Fibroblast of villous mesenchyme (primary cell): ENCODE measurements around the gene RAMP3. TPM values are rescaled to one million over a fixed set of nuclear protein-coding genes. Genes with fewer than 3 reads are reported as not detected.

ENCODE experiments used
- DNase-seq: peaks from one replicate; pipeline ENCODE4 v3.0.0-alpha.2; 2010; ENCODE audit warnings: low read depth
- H3K4me3 ChIP-seq: 2 replicates; pipeline ENCODE4 v1.5.1; 2011; ENCODE audit warnings: low read depth, mild to moderate bottlenecking, low read length
- CTCF ChIP-seq: IDR thresholded peaks from 2 replicates; pipeline ENCODE4 v1.5.1; 2012; ENCODE audit warnings: low read depth, mild to moderate bottlenecking, low read length; ENCODE audit not compliant: insufficient read depth
- total RNA-seq: library from RNA; depleted of rRNA; stranded (reverse); fragments of >200 nt; gene quantifications from 2 replicates; pipeline ENCODE4 v1.2.3, GENCODE V29; 2012

RAMP3 gene
- total RNA-seq, 1 donor, result not detected

- TF ChIP-seq CTCF, result no peak
- H3K4me3 ChIP-seq, result no peak overlapping the region
- no peak for DNase-seq
These were observed 40.0 kb upstream of the RAMP3 start for GRCh38 chr7:45117582-45117981.

GRCh38 chr7:45118292-45118691 is 39.3 kb upstream of the RAMP3 start:
- no peak overlapping the region for H3K4me3 ChIP-seq
- TF ChIP-seq CTCF, result no peak
- no peak for DNase-seq

- DNase-seq, result no peak
- H3K4me3 ChIP-seq, result no peak overlapping the region
- no peak for TF ChIP-seq CTCF
These were observed 38.7 kb upstream of the RAMP3 start for GRCh38 chr7:45118889-45119331.

- no peak for TF ChIP-seq CTCF
- no peak for DNase-seq
- no peak overlapping the region for H3K4me3 ChIP-seq
These were observed 38.0 kb upstream of the RAMP3 start for GRCh38 chr7:45119550-45119949.

GRCh38 chr7:45122975-45123860 is 34.4 kb upstream of the RAMP3 start:
- no peak for TF ChIP-seq CTCF
- DNase-seq, result no peak
- H3K4me3 ChIP-seq, result no peak overlapping the region

GRCh38 chr7:45123913-45124710 is 33.5 kb upstream of the RAMP3 start:
- DNase-seq, result no peak
- no peak for TF ChIP-seq CTCF
- no peak overlapping the region for H3K4me3 ChIP-seq
